Right forelimb (tissue), 1 donor: ENCODE measurements around the gene DOC2B.
A peak's percentile ranks its signal among the peaks of the same experiment; 100 is the strongest.
"Not testable (repeated sequence)": the region's sequence is repeated elsewhere in the genome, so short reads cannot be mapped to it uniquely, and the experiment has no call there.

ENCODE experiments used
- DNase-seq: peaks from one replicate; pipeline ENCODE4 v3.0.0-alpha.2; 2018

DOC2B gene

DNA sequence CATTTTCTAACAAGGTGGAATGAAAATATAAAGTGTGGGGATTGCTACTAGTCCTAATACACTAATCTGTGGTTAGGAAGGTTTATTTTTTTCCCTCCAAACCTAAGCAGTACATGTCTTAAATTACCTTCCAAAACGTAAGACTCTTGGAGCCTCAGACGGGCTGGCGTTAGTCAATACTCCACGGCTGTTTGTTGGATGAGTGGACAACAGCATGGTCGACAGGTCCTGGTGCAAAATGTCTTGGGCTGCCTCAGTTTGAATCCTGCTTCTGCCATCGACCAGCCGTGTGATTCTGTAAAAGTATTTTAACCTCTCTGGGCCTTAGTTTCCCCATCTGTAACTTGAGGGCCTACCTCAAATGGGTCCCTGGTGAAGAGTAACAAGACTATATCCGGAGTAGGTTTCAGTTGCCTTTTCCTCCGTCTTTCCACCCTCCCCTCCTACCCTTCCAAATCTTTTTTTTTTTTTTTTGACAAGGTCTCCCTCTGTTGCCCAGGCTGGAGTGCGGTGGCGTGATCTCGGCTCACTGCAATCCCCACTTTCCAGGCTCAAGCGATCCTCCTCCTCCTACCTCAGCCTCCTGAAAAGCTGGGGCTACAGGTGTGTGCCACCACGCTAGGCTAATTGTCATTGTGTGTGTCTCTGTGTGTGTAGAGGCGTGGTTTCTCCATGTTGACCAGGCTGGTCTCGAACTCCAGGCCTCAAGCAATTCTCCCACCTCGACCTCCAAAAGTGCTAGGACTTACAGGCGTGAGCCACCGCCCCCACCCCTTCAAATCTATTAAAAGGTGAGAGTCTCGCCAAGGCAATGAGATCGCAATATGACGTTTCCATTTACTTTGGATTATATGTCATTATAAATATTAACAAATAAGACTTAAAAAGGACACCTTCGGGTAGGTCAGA is 38.3 kb downstream of the DOC2B start:
- DNase-seq, result no peak

DNA sequence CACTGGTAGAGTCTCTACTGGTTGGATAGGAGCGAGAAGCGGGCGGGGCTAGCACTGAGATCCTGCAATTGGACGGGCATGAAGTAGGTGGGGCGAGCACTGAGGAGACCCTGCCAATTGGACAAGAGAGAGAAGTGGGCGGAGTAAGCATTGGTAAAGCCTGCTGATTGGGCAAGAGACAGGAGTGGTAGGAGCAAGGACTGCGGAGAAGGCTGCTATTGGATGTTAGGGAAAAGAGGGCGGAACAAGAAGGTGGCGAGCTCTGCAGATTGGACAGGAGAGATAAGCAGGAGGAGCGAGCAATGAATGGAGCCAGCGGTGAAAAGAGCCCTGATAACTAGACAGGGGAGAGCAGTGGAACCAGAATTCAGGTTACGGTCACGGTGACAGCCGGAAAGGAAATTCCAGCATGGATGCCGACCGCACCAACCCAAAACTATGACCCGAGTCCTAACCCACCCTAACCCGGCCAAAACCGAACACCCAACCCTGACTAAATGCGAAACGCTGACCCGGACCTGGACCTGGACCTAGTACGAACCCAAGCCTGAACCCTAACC is 39.3 kb downstream of the DOC2B start:
- DNase-seq, result no peak

DNA sequence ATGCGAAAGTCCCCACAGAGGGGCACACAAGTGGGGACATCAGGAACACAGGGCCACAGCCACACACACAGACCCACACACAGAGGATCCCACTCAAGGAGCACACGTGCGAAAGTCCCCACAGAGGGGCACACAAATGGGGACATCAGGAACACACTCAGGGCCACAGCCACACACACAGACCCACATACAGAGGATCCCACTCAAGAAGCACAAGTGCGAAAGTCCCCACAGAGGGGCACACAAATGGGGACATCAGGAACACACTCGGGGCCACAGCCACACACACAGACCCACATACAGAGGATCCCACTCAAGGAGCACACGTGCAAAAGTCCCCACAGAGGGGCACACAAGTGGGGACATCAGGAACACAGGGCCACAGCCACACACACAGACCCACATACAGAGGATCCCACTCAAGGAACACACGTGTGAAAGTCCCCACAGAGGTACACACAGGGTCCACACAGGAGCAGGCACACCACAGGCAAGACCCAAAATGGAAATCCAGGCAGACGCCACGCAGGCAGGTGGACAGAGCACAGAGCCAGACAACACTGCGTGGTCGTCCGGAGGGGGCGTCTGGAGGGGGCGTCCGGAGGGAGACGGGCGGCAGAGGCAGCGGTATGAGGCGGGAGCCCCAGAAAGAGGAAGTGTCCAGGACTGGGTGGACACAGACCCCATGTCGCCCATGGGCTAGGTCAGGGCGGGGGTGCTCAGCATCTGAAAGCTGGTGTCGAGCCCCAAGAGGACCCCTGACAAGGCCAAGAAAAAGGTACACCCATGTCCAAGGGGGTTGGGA is 41.8 kb downstream of the DOC2B start:
- DNase-seq, result peak; percentile 30

DNA sequence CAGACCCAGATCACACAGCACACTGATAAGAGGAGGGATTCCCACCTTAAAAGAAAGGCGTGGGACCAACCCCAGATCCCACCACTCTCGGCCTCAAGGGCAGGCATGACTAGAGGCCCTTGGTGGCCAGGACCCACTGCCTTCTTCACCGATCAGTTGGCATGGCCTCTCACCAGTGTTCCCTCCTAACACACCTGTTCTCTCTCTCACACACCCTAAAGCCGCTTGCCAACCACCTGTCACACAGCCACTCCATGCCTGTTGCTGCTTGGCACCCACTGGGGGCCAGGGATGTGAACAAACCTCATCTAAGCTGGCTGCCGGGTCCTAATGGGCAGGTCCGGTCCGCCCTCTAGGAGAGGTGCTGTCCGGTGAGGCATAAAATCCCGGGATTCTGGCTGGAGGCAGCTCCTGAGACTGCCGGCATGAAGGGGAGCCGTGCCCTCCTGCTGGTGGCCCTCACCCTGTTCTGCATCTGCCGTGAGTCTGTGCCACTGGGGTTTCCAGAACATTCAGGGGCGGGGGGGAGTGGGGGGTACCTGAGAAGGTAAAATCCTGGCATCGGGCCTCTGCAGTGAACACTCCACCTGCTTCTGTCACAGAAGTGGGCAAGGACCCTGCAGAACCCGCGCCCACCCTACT is 44.2 kb downstream of the DOC2B start, which contains the start of gene SCGB1C2:
Gene SCGB1C2, plus strand, starts transcription at position 404 of the 642 bp plus-strand sequence. Its CDS starts 22 bp downstream, at position 426.
- DNase-seq, result not testable (repeated sequence)

DNA sequence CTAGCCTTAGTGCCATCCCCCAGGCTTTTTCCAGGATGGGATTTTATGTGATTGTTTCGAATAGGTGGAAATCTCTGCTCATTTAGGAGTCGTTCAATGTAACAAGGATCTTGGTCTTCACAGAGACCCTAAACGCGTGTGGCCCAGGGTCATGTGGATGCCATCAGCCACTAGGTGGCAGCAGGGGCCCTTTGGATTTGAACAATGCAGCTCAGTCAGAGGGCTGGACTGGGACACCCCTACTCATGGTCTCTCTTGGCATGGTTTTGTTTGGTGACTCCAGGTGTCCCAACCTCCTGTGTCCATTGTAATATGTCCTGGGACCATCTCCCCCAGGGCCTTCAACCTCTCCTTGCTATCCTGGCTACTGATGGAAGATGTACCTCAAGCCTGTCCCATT is 44.9 kb downstream of the DOC2B start:
- DNase-seq, result not testable (repeated sequence)

DNA sequence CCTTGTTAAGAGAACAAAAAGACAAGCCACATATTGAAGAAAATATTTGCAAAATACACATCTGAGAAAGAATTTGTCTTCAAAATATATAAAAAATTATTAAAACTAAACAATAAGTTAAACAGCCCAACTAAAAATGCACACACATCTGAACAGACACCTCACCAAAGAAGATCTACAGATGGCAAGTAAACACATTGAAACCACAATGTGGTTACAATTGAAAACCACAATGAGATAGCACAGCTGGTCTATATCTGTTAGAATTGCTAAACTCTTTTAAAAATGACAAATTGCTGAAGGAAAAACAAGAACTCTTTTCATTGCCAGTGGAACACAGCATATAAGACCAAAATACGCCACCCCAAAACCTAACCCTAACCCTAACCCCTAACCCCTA is 45.6 kb downstream of the DOC2B start:
- not testable (repeated sequence) for DNase-seq

DNA sequence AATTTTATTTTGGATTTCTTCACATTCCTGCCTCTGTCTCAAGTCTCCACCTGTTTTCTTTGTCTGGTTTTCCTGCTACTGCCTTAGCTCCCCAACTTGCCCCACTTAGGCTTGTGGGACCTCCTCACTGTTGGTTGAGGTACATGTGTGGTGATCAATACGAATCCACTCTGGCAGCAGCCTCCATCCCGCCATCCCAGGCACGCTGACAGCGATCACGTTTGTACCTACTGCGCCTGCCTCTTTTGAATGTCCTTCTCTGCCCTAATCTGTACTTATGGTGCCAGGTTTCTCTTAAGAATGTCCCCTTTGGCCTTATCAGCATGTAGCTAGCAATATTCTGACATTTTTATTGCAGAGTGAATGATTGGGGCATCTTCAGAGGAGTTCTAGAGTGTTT is 46.4 kb downstream of the DOC2B start:
- DNase-seq, result not testable (repeated sequence)

DNA sequence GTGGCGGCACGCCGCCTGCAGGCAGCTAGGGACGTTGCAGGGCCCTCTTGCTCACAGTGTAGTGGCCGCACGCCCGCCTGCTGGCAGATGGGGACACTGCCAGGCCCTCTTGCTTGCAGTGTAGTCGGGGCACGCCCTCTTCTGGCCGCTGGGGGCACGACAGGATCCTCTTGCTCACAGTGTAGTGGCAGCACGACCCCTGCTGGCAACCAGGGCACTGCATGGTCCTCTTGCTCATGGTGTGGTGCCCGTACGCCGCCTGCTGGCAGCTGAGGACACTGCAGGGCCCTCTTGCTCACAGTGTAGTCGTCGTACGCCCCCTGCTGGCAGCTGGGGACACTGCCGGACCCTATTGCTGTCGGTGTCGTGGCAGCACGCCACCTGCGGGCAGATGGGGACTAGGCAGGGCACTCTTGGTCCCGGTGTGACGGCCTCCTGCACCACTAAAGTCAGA is 47.1 kb downstream of the DOC2B start:
- DNase-seq, result not testable (repeated sequence)

DNA sequence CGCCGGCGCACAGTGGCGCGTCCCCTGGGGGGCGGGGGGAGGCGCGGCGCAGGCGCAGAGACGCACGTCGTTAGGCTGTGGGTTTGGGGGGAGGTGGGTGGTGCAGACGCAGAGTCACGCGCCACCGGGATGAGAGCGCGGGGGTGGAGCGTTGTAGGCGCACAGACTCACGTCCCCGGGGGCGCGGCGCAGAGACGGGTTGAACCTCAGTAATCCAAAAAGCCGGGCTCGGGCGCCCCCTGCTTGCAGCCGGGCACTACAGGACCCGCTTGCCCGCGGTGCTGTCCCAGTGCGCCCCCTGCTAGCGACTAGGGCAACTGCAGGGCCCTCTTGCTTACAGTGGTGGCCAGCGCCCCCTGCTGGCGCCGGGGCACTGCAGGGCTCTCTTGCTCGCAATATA is 47.5 kb downstream of the DOC2B start:
- not testable (repeated sequence) for DNase-seq

DNA sequence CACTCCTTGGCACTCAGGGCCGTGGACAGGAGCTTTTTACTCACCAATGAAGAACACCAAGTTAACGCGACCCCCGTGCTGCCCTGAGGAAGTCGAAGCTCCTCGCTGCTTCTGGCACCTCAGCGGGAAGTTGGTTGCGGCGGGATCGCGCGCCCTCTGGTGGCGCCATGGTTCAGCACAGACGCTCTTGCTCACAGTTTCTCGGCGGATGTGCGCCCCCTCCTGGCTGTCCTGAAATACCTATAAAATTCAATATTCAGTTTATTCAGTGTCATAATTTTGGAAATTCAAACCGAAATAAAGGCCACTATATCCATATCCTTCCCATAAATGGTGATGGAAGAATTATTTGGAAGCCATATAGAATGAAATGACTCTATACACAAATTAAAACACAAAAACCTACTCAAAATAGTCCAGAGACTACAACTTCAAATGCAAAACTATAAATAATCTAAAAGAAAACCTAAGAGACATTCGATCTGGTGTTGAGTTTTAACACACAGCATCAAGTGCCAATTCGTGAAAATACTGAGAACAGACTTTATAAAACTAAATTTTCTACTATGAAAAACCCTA is 63.0 kb downstream of the DOC2B start:
- peak; percentile 64 for DNase-seq

DNA sequence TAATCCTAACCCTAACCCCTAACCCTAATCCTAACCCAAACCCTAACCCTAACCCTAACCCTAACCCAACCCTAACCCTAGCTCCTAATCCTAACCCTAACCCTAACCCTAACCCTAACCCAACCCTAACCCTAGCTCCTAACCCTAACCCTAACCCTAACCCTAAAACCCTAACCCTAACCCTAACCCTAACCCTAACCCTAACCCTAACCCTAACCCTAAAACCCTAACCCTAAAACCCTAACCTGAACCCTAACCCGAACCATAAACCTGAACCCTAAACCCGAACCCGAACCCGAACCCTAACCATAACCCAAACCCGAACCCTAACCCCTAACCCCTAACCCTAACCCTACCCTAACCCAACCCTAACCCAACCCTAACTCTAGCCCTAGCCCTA is 68.3 kb downstream of the DOC2B start:
- not testable (repeated sequence) for DNase-seq
